Cardiac septum (tissue), 1 donor: ENCODE results near the gene TLN1. TPM values are rescaled to one million over a fixed set of nuclear protein-coding genes. Genes with fewer than 3 reads are reported as not detected.

Experiments
- DNase-seq: peaks from one replicate; pipeline ENCODE4 v3.0.0-alpha.2; 2020; ENCODE audit warnings: low spot score
- intact Hi-C: fragments of 100-400 bp; cut with DNase I; formaldehyde crosslinking; loops from one replicate; pipeline ENCODE4 v1.14.0; 2022
- total RNA-seq: library from RNA; stranded (reverse); fragmentation: NEBNext Ultra II Directional; extraction: Animal tissue kit (Norgen Biotek cat#: 25700); gene quantifications from one replicate; pipeline ENCODE4 v1.2.1, GENCODE V29; 2021
- donor health status: DM: no; HTN: no; CAD: no.

TLN1 gene
- total RNA-seq, 1 donor from 2014 or later: 291 TPM

DNA sequence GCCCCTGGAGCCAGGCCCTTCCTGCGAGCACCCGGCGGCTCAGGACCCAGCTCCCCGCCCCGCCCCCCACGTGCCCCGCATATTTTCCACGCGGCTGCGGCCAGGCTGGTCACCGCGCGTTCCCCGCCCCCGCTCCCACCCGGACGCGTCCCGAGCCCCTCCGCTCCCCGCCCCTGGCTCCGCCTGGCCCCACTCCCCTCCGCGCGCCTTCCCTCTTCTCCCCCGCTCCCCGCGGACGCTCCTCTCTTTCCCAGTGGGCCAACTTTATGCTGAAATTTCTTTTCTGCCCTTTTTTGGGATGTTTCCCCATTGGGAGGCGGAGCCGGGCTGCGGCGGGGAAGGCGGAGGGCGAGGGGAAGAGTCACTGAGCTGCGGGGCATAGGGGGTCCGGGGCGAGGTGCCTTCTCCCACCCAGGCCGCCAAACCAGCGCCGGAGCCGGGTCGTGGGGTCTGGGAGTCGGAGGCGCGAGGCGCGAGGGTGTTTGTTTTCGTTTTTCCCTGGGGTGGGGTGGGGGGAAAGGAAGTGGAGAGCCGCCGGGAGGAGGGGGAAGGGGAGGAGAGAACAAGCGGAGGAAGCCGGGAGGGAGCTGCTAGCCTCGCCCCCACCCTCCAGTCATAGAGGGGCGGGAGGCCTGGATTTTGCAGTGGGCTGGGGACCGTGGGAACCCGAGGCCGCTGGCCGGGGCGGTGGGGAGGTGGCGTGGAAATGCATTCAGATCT, 41.2 kb downstream of the TLN1 start:
- peak; percentile 88 for DNase-seq
- intact Hi-C loops: loop anchor here (1.0 to 2.0 kb wide), 3 partner anchors 32 to 86 kb away; partner anchors contain the start of genes CCDC107, CREB3, RMRP and TLN1

- intact Hi-C loops: loop anchor here (1.0 to 2.0 kb wide), 3 partner anchors 31 to 86 kb away; partner anchors contain the start of genes CCDC107, CREB3, RMRP and TLN1
- DNase-seq: no peak
Measured at GRCh38 chr9:35690294-35690613, 41.7 kb downstream of the TLN1 start.

DNA sequence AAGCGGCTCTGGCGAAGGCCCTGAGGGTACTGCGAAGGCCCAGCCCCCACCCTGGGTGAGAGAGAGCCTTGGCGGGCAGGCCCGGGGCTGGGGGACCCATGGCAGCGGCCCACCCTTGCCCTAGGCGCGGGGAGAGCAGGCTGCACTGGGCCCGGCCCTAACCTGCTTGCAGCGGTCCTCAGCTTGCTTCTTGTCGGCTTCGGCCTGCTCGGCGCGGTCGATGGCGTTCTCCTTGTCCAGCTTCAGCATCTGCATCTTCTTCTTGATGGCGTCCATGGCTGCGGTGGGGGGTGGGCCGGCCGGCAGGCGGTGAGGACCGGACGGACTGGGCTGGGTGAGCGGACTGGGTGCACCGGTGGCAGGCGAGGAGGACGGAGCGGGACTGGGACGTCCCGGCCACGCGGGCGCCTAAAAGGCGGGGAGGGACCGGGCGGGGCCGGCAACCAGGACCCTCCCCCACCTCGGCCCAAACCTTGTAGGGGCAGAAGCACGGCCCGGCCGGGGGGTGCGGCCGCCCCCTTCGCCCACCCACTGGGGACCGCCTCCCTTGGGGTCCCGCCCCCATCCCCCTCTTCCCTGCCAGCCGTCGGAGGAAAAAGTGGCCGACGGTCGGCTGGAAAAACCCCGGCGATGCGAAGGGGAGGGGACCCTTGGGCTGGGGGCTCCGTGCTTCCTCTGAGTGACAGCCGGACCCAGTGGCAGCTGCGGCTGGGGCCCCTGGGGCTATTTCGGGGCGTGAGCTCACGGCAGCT, 42.3 kb downstream of the TLN1 start, which contains the start of gene TPM2:
TSS of gene TPM2 (minus strand) at position 384 of the 752 bp plus-strand sequence. CDS start at position 276, 108 bp downstream.
- DNase-seq: peak; percentile 89
- intact Hi-C loops: loop anchor here (1.0 to 2.0 kb wide), 3 partner anchors 31 to 85 kb away; partner anchors contain the start of genes CCDC107, CREB3, RMRP and TLN1

DNA sequence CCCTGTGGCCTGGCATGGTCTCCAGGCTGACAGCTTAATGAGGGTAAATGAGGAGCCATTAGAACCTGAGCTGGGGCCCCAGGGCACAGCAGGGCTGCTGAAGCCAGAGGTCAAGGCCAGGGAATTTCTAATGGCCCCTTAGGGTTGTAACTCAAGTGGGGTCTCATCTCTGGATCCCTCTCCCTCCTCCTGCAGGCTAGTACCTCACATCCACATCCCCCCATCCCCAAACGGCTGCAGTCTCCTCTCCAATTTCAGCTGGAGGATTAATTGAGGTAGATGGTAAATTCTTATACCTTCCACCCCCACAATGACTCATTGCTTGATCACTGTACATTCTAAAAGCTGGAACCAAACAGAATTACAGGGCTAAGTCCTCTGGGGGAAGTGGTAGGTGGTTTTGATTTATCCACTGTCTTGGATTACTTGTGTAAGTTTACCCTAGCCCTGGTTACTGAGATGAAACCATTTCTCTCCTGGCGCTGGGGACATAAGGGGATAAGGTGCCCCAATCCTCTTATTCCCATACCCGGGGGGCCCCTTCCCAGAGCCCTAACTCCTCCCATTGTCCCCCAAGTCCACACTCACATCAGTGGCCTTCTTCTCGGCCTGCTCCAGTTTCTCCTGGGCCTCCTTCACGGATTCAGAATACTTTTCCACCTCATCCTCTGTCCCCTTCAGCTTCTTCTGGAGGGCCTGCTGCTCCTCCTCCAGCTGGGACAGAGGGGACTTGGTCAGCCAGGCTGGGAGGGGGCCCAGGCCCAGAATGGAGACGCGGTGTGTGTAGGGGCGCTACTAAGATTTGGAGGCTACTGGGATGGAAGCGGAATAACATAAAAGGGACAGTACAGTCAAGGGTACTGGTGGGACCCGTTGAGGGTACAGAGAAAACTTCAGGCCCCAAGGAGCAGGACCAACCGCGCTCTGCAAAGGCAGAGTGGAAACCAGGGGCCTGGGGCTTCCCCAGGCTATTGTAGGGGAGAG, 43.1 kb downstream of the TLN1 start:
- intact Hi-C loops: no loop called here
- no peak for DNase-seq

DNA sequence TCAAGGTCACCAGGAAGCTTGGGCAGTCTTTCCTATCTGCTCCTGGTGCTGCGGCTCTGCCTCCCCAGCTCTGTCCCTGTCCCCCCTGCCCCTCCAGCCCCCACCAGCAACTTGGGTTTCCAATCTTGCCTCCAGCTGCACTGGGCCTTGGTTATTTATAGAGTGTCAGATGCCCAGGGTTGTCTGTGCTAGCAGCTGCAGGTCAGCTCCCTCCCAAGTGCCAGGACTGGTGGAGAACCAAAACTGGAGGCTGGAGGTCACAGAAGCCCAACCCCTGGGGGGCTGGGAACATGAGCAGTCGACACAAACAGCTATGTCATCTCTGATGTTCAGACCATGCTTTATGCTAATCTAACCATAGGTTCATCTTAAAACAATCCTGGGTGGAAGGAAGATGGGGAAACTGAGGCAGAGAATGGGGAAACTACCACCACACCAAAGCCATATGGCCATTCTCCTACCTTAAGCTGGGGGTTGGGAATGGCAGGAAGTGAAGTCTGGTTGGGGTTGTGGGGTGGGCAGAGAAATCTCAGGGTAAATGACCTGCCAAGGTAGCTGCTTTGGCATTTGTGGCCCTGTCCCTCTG, 43.9 kb downstream of the TLN1 start:
- DNase-seq: no peak
- intact Hi-C loops: no loop called here

GRCh38 chr9:35687306-35687705, 44.7 kb downstream of the TLN1 start:
- intact Hi-C loops: no loop called here
- DNase-seq: no peak

DNA sequence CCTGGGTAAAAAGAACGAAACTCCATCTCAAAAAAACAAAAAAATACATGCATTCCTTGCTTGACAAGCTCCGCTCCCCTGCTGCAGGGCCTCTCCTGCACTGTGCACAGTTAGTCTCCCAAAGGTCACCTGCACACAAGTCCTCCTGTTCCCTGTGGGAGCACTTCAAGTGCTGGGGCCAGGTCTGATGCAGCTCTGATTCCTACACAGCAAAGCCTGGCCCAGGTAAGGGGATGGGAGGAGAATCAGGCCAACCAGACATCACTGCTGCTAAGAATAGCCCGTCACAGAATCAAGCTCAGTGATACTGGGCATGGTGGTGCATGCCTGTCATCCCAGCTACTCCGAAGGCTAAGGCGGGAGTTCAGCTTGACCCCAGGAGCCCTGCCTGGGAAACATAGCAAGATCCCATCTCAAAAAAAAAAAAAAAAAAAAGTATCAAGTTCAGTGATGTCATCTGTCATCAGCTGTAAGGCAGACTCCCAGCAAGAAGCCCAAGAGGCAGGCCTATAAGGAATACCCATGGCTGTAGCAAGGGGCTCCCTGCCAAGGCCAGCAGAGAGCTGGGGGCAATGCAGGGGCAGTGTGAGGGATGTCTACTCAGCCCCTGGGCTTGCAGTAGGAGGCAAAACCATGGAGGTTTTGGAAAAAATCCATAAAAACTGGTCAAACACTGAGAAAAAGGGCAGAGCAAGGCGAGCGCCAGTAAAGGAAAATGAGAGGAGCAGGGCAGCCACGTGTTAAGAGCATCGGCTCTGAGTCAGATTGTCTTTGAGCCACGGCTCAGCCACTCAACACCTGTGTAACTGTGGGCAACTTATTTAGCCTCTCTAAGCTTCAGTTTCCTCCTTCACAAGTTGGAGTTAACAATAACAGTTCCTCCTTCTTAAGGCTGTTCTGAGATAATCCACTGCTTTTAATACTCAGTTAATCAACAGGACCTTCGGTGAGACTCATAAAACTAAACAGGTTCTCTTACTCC, 45.5 kb downstream of the TLN1 start:
- intact Hi-C loops: no loop called here

DNA sequence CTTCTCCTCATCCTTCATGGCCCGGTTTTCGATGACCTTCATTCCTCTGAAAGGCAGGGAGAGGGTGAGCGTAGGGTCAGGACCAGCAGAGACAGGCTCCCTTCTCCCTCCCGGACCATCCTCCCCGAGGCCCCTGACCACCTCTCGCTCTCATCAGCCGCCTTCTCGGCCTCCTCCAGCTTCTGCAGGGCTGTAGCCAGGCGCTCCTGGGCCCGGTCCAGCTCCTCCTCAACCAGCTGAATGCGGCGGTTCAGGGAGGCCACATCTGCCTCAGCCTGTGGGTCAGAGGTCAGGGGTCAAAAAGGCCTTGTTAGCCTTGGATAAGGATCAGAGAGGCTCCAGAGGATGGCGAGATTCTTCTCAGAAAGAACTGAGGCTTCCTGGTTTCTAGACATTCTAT, 46.5 kb downstream of the TLN1 start:
- intact Hi-C loops: no loop called here
- no peak for DNase-seq

More for the DNA sequence above, 45.5 kb downstream of the TLN1 start:
- no peak for DNase-seq

GRCh38 chr9:35684921-35685320, 47.1 kb downstream of the TLN1 start:
- DNase-seq: no peak
- intact Hi-C loops: no loop called here

DNA sequence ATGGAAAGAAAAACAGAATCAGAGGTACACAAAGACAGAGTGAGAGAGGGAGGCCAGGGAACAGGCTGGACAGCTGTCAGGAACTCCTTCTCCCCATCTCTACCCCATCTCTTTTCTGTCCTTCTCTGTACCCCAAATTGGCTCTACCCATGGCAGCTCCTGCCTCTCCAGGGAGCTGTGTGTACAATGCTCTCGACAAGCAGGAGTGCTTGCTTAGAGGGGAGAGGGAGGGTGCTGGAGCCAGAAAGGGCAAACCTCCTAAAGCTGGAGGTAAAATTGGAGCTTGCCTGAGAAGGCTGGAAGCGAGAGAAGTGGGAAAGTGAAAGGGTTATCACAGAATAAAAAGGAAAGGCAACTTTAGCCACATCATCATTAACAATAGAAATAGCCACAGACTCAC, 48.7 kb downstream of the TLN1 start:
- DNase-seq: no peak
- intact Hi-C loops: no loop called here

DNA sequence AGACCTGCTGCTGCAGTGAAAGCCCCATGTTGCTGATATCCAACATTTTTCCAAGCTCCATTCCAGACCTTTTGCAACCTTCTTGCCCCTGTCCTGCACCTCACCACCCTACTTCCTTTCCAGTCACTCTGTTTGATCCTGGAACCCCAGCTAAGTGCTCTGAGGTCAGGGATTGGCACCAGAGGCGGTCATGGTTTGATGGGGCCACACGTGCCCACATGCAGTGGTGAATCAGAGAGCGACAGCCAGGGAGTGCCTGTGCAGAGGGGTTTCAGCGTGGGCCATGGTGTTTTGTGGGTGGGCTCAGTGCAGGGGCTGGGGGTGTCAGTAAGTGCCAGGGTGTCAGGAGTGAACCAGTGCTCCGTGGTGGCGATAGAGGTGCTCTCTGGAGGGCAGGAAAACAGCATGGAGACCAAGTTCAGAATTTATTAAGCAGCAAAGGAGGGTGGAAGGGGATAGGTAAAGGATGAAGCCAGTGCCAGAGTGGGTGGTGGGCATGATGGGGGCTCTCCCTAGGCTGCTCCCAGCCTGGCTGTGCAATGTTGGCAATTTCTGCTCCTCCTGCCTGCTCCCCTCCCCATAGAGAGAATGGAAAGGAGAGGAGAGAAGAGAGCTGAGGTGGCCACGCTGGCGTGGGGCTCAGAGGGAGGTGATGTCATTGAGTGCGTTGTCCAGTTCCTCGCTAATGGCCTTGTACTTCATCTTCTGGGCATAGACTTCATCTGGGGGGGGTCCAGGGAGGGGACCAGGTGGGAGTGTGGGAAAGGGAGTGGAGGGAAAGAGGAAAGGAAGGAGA, 49.3 kb downstream of the TLN1 start:
- DNase-seq: no peak
- intact Hi-C loops: no loop called here

- no peak for DNase-seq
- intact Hi-C loops: no loop called here
Measured at GRCh38 chr9:35682051-35682450, 49.9 kb downstream of the TLN1 start.

GRCh38 chr9:35681341-35682002, 50.5 kb downstream of the TLN1 start:
- DNase-seq: no peak
- intact Hi-C loops: no loop called here

DNA sequence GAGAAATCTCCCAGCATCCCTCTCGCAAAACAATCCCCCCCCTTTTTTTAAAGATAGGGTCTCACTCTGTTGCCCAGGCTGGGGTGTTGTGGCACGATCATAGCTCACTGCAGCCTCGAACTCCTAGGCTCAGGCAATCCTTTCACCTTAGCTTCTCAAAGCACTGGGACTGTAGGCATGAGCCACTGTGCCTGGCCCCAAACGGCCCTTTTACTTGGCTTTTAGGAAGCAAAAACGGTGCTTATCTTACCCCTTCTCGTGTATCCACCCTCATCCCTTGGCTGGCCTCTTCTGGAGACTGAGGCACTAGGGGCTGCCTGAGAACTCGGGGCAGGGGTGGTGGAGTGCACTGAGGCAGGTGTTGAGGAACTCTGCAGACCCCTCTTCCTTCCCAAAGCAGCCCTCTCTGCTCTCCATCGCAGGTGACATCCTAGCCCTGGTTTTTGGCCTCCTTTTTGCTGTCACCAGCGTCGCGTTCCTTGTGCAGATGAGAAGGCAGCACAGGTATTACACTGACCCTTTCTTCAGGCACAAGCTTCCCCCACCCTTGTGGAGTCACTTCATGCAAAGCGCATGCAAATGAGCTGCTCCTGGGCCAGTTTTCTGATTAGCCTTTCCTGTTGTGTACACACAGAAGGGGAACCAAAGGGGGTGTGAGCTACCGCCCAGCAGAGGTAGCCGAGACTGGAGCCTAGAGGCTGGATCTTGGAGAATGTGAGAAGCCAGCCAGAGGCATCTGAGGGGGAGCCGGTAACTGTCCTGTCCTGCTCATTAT, 51.5 kb downstream of the TLN1 start:
- intact Hi-C loops: no loop called here
- DNase-seq: no peak

DNA sequence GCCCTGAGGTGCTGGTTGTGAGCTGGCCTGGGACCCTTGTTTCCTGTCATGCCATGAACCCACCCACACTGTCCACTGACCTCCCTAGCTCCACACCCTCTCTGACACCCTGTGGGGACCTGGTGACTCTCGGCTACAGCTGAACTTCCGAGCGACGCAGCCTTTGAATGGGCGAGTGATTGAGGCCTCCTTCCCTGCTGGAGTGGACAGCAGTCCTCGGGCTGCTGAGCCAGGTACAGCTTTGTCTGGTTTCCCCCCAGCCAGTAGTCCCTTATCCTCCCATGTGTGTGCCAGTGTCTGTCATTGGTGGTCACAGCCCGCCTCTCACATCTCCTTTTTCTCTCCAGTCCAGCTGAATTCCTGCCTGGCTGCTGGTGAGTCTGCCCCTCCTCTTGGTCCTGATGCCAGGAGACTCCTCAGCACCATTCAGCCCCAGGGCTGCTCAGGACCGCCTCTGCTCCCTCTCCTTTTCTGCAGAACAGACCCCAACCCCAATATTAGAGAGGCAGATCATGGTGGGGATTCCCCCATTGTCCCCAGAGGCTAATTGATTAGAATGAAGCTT, 52.1 kb downstream of the TLN1 start:
- no peak for DNase-seq
- intact Hi-C loops: no loop called here

- intact Hi-C loops: no loop called here
Measured at GRCh38 chr9:35679091-35679490, 52.9 kb downstream of the TLN1 start.

More at GRCh38 chr9:35679091-35679490, 52.9 kb downstream of the TLN1 start:
- no peak for DNase-seq
